ENCODE results near the gene ZNF521.

DNA sequence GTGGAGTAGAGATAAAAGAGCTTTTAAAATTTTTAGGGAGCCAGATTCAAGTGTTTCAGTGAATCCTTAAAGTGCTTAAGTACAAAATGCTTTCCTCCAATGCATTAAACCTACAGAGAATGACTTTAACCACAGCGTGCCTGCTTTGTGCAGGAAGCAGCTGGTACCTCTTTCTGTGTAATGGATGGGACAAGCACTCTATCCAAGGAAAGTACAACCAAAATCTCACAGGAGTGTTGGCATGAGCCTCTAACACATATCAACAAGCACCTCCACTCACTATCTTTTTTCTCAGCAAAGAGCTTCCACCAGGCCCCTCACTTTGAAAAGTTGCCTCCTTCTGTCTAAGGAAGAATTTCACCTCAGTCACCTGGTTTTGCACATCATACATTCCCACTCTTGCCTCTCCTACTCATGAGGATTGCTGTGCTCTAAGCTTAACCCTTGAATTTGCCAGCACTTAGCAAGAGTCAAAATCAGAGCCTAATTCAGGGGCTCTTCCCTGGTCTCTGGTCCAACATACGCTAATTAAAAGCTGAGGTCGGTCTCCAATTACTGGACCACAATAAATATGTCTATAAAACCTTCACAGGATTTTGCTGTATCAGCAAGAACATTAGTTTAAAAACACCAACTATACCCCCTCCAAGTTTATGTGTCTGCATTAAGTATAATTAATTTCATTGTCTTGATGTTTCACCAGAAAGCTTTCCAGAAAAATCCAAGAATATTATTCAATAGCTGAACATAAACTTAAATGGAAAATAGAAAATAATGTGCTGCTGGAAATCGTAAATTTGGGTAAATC, 68.9 kb downstream of the ZNF521 start:
- no peak for TF ChIP-seq SMAD1 (IDR thresholded peaks at IDR 0.05; ENCODE audit: low read depth, partially characterized antibody)
- TF ChIP-seq, protein P1, sequence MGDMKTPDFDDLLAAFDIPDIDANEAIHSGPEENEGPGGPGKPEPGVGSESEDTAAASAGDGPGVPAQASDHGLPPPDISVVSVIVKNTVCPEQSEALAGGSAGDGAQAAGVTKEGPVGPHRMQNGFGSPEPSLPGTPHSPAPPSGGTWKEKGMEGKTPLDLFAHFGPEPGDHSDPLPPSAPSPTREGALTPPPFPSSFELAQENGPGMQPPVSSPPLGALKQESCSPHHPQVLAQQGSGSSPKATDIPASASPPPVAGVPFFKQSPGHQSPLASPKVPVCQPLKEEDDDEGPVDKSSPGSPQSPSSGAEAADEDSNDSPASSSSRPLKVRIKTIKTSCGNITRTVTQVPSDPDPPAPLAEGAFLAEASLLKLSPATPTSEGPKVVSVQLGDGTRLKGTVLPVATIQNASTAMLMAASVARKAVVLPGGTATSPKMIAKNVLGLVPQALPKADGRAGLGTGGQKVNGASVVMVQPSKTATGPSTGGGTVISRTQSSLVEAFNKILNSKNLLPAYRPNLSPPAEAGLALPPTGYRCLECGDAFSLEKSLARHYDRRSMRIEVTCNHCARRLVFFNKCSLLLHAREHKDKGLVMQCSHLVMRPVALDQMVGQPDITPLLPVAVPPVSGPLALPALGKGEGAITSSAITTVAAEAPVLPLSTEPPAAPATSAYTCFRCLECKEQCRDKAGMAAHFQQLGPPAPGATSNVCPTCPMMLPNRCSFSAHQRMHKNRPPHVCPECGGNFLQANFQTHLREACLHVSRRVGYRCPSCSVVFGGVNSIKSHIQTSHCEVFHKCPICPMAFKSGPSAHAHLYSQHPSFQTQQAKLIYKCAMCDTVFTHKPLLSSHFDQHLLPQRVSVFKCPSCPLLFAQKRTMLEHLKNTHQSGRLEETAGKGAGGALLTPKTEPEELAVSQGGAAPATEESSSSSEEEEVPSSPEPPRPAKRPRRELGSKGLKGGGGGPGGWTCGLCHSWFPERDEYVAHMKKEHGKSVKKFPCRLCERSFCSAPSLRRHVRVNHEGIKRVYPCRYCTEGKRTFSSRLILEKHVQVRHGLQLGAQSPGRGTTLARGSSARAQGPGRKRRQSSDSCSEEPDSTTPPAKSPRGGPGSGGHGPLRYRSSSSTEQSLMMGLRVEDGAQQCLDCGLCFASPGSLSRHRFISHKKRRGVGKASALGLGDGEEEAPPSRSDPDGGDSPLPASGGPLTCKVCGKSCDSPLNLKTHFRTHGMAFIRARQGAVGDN (IDR thresholded peaks at IDR 0.05) = no peak
- TF ChIP-seq MTA3 (IDR thresholded peaks at IDR 0.05; ENCODE audit: borderline replicate concordance, low read length) = no peak
- TF ChIP-seq SP1 (IDR thresholded peaks at IDR 0.05; ENCODE audit: low read depth, low read length) = no peak
- no peak for TF ChIP-seq POLR2AphosphoS5 (IDR thresholded peaks at IDR 0.05; ENCODE audit: low read length)
- TF ChIP-seq CTCF (IDR thresholded peaks at IDR 0.05 in 2 of 3, conservative IDR thresholded peaks at IDR 0.05 in 1 of 3; ENCODE audit: control insufficient read depth in 2 of 3, extremely low read depth in 1 of 3, insufficient read depth in 1 of 3, low read depth in 3 of 3, low read length in 3 of 3) = no peak
- no peak for TF ChIP-seq MYB (IDR thresholded peaks at IDR 0.05; ENCODE audit: borderline replicate concordance, low read depth, low read length)
- TF ChIP-seq ESRRA (IDR thresholded peaks at IDR 0.05; ENCODE audit: low read length) = no peak
- TF ChIP-seq NFYA (IDR thresholded peaks at IDR 0.05; ENCODE audit: borderline replicate concordance, low read depth, low read length) = no peak
- no peak for TF ChIP-seq CEBPB (IDR thresholded peaks at IDR 0.05; ENCODE audit: borderline replicate concordance in 1 of 2, low read depth in 2 of 2, low read length in 2 of 2)
